Dermis blood vessel endothelial cell (primary cell): Measurements from ENCODE around the gene MARK2. TPM values are rescaled to one million over a fixed set of nuclear protein-coding genes. Genes with fewer than 3 reads are reported as not detected.
"Not testable (repeated sequence)": the region's sequence is repeated elsewhere in the genome, so short reads cannot be mapped to it uniquely, and the experiment has no call there.

ENCODE experiments used
- DNase-seq: peaks from one replicate; pipeline ENCODE4 v3.0.0; 2010
- total RNA-seq: library from RNA; depleted of rRNA; stranded (reverse); fragments of >200 nt; gene quantifications from 2 replicates; pipeline ENCODE4 v1.2.3, GENCODE V29; 2014

MARK2 gene
- total RNA-seq, 1 donor from 2014 or later, result 12.1 TPM

DNA sequence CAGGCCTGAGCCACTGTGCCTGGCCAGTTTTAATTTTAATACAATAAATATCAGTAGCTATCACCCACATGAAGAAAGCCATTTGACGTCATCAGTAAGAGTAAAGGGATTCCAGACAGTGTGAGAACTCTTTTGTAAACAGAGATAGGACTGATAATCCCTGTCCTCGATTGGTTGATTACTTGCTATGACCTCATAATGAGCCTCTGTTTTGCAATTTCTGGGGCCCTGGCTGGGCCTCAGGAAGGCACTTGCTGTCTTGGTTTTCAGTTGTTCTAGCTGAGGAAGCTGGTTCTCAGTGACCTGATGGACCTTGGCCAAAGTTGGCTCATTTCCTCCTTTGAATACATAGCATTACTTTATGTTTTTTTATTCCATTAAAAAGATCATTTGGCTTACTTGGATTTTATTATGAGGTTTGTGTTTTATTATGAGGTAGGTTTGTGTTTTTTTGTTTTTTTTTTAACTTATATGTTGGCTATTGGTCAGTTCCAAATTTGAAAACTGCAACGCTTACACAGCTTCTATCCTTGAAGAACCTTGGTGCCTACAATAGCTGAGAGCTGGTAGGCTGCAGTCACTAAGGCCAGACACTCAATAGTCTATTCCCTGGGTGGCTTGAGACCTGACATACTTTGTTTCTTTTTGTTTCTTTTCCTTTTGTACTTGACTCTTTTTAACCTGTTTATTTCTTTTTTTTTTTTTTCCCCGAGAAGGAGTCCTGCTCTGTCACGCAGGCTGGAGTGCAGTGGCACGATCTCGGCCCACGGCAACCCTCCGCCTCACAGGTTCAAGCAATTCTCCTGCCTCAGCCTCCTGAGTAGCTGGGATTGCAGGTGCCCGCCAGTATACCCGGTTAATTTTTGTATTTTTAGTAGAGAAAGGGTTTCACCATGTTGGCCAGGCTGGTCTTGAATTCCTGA, 20.0 kb downstream of the MARK2 start:
- peak; percentile 79 for DNase-seq

DNA sequence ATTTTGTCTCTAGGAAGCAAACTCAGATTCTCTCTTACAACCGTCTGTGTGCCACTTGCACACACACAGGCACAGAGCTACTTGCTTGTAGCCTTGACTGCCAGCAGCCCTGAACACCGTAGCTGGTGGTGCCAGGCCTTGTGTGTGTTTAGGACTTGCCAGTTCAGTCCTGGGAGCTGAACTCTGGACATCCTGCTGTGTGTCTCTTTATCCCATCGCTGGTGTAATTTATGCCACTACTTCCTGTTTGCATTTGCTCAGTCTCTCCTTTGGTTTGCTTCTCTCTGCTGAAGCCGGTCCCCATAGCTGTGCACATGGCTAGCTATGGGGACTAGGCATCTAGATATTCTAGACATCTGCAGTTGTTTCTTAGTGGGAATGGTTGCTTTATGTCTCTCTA, 24.0 kb downstream of the MARK2 start:
- peak; percentile 25 for DNase-seq

DNA sequence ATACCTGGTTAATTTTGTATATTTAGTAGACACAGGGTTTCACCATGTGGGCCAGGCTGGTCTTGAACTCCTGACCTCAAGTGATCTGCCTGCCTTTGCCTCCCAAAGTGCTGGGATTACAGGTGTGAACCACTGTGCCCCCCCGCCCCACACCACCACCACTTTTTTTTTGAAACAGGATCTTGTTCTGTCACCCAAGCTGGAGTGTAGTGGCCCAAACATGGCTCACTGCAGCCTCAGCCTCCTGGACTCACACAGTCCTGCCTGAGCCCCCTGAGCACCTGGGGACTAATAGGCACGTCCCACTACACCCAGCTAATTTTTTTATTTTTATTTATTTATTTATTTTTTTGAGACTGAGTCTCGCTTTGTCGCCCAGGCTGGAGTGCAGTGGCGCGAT, 24.7 kb downstream of the MARK2 start:
- DNase-seq, result not testable (repeated sequence)

DNA sequence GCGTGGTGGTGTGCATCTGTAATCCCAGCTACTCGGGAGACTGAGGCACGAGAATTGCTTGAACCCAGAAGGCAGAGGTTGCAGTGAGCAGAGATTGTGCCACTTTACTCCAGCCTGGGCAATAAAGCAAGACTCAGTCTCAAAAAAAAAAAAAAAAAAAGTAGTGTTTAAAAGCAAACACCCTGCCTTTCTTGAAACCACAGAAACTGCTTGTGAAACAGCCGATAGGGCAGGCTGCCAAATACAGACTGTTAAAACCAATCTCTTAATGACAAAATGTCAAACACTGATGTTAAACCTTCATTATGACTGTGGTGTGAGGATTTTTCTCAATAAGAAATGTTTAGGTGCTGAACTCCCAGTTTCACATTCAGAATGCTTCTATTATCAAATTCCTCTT, 27.3 kb downstream of the MARK2 start:
- DNase-seq, result no peak

DNA sequence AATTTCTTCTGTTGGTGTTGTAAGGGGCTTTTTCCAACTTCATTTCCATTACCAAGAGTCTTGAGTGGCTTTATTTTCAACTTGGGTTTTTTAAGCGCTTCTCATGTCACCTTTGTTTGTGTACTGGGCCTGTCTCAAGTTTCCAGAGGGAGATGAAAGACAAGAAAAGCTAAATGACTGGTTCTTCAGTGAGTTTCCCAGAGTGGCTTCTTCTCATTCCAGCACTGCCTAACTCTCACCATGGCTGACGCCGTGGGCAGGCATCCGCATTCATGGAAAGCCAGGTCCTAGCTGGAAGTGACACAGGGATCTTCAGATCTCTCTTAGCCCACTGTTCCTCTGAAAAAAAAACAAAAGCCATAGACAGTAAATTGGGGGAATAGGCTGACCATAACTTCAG, 28.6 kb downstream of the MARK2 start:
- DNase-seq, result no peak

DNA sequence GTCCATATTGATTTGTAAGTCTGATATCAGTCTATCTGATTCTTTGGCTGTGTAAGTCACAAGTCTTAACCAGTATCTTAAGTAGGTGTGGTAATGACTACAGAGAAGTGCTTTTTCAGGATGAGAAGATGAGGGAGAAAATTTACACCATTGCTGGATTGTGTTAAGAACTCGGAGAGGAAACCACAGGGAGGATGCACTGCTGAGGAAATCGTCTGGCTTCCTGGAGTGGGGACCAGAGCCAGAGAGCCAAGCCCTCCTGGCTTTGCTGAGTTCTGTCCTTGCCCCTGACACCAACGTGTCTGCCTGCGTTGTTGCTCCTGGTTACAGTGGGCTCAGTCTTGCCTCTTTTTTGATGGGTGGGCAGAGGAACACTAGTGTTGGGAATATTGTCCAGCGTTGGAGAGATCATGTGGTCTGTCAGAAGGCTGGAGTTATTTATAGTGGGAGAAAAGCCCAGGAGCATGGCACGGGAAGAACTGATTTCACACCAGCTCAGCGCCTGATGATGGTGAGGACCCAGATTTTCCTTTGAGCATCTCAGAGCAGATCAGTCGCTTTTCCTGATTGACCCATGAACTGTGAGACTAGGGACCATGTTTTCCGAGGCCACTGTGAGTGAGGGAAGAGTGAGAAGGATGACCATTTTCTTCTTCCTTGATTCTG, 29.6 kb downstream of the MARK2 start:
- DNase-seq, result peak; percentile 36

DNA sequence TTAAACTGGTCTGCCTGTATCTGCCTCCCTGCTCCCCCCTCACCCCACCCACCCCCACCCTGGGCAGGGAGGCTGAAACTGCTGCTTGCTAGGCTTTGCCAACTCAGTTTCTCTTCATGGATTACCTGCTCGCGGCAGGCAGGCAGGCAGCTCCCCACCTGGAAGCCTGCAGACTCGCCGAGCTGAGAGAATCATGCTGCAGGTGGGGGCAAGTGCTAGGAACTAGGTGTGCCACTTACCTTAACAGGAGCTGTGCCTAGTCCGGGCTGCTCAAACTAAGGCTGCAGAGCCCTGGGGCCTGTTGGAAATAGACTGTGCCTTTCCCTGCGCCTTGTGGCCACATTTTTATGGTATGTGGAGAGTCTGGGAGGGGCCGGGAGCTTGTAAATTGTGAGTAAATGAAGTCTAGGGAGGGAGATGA, 30.3 kb downstream of the MARK2 start:
- DNase-seq, result no peak

DNA sequence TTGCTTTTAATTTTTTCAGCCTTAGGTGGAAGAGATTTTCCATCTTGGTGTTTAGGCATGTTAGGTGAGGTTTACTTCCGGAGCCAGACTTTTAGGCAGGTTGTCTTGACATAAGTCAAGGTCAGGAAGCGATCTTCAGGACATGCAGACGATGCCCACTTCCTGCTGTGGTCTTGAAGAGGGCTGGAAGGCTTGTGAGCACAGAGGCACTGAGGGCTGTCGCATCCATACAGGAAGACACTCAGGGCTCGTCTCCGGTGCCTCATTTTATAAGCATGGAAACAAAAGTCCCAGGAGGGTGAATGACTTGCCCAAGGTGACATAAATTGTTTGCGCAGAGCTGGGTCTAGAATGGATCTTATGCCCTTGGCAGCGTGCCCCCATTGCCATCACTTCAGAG, 30.8 kb downstream of the MARK2 start:
- DNase-seq, result no peak

DNA sequence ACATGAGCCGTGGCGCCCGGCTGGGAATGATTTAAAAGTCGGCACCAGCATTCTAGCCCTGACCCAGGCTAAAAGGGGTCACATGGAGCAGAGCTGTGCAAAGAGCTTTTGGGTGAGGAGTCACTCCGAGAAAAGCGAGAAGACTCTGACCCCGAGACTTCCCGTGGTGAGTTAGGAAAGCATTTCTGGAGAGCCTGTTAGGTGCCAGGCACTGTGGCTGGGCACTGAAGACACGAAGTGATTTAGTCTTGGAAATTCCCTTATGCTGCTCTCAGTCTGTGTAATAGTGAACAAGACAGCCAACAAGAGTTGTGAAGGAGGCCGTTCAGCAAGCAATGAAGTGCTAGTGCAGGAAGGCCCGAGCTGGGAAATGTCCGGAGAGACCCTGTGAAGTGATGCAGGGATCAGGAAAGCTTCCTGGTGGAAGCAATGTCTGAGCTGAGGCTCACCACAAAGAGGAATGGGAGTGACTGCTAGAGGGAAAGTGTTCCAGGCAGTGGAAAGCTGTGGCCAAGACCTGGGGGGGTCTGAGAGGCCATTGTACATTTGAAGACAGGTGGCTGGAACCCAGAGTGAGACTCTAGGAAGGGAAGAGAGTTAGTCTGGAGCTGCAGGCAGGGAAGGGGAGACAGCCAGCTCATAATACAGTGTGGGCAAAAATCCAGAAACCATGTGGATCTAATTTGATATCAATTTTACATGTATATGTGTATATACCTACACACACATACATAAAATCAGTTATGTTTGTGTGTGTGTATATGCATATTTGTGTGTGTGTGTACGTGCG, 31.6 kb downstream of the MARK2 start:
- no peak for DNase-seq

DNA sequence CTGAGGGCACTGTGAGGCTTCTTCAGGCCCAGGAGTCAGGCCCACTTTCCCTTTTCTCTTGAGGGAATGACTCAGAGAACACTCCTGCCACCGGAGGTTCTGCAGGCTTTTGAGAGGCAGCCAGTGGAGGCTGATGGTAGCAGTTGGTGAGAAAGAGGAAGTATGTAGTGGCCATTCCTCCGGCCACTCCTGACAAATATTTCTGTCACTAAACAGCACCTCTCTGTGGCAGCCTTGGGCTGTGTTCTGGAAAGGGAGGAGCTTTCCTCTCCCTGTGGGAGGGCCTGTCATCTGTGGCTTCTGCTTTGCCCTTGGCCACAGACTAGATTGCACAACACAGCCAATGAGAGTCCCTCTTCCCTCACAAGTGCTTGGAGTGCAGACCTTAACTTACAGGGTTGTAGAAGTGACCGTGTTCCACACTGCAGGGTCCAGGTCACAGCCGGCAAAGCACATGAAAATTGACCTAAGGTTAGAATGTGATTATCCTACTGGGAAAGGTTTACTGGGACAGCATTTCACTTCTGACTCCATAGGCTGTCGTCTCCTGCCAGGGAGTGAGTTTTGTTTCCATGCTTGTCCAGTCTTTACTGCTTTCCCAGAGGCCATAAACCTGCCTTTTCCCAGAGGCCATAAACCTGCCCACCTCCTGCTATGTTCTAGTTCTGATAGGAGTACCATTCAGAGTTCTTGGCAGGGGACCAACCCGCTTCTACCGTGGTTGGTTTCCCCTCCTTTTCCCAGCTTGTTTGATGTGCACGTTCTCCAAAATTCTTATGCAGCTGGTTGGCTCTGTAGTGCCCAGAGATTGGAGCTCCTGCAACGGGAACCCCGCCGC, 33.3 kb downstream of the MARK2 start:
- DNase-seq, result peak; percentile 89

DNA sequence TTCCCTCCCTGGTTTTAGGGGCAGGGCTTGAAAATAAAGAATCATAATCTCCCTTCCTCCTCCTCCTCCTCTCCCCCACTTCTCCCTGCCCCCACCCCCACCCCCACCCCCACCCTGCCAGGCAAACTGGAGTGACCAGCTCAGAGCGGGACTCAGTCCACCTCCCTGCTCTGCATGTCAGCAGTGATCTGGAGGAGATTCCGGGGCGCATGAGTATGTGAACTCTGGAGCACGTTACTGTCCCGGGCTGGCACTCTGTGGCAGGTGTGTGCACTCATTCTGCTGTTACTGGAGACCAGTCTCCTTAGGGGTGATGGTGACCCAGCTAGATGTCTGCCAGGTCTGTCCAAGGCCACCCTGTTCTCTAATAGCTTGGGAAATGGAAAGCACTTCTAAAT, 33.9 kb downstream of the MARK2 start:
- no peak for DNase-seq

DNA sequence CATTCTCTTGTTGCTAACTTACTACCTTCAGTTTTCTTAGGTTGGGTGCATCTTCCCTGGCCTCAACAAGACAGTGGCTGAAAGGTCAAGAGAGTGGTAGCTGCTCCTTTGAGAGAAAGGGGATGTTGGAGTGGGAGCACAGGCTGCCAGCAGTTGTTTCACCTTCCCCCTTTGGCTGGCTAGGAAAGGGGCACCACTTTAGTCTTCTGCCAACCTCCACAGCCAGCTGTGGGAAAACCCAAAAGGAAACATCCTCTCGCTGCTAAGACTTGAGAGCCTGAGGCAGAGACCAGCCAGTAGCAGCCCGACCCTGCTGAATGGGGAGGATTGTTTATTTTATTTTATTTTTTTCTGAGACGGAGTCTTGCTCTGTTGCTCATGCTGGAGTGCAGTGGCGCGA, 34.4 kb downstream of the MARK2 start:
- no peak for DNase-seq

DNA sequence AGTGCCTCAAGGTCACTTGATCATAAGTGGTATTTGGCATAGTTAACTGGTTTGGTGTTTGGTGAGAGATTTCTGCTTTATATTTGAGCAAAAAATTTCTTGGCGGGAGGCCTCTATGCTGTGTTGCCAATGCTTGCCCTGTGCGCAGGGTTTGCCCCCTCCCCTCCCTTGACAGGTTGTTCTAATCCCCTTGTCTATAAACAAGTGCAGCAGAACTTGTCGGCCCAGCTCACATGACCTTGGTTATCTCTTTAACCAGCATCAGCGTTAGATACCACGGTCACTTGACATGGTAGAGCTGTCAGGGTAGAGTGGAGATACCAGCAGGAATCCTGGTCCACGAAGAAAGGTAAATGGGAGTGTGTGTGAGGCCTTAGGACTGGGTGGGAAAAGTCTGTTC, 35.6 kb downstream of the MARK2 start:
- no peak for DNase-seq

DNA sequence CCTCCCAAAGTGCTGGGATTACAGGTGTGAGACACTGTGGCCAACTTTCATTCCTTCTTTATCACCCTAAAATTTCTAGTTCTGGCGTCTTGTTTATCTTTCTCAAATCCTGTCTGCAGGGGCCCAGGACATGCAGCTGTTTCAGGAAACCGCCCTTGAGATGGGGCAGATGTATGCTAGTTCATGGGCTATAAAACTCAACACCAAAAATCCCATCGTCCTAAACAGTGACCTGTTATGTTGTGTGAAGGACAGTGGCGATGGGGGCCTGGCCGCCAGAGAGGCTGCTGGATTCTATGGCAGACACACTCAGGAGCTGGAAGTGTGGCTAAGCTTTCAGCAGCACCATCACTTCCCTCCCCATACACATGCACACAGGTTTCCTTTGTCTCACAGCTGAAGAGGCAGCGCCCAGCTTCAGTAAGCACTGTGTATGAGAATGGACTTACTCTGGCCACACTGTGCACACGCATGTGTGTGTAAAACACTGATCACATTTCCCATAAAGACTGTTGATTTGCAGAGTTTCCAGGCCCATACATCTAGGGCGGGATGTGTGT, 36.7 kb downstream of the MARK2 start:
- DNase-seq, result no peak

DNA sequence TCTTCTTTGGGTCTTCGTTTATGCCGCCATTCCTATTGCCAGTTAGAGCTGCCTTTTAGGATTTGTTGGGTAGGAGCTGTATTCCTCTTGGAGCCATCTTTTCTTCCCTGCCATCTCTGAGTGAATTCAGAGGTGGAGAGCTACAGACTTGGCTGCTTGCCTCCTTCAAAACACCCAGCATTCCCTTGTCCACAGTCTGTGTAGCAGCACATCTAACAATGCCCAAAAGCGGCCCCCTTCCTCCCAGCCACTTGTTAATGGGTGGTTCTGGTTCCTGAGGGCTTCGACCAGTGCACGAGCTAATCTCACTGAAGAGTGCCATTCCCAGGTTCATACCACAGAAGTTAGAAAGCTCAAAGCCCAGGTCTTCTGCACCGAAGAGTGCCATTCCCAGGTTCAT, 37.7 kb downstream of the MARK2 start:
- DNase-seq, result no peak

DNA sequence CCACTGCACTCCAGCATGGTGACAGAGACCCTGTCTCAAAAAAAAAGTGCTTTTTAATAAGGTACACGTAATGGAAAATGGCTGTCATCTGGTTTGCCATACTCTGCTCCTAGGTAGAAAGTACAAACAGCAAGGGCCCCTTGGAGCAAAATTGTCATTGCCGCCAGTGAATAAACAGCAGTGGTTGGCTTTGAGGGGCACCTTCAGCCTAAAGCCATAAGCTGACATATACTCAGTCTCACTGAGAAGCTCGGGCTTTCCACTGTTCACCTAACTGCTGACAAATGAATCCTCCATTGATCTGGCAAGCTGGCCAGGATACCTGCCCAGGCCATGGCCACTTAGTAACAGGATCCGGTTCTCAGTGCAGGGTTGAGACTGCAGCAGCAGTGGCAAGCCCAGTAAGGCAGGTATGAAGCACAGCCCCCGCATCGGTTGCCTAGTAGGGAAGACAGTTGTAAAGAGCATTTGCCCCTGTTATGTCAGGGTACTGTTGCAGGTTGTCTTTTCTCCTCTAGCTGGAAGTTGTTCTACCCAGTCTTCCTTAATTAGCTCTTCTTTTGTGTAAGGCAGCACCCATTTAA, 38.8 kb downstream of the MARK2 start:
- no peak for DNase-seq

DNA sequence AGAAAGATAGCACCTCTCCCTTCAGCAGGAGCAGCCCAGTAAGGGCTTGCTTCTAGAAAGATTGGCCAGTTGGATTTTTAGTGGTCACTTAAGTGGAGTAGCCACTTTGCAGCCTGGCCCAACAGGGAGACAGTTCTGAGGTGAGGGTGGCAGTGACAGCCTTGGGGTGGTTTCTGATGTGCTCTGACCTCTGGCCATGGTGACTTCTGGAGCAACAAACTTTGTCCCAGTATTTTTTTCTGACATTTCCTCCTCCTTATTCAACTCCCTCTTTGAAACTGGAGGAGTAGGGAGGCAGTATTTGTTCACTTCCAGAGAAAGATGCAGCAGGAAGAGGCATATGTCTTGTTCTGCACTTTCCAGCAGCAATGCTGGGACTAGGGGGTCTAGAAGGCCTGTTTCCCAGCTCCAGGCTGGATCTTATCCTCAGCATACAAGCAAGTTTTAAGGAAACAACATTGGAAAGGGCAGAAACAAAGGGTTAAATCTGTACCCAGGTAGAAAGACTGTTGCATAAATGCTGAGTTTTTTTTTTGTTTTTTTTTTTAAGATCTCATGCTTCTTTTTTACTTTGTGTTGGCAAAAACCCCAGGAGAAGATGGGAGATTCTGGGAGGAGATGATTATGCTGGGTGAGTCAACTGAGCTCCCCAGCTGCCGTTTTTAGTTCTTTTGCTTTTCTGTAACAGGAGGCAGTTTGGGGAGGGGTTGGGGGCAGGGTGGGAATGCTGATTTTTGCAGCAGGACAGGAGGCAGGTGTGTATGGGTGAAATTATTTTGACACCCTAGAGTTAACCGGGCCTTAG, 40.9 kb downstream of the MARK2 start:
- DNase-seq, result no peak

DNA sequence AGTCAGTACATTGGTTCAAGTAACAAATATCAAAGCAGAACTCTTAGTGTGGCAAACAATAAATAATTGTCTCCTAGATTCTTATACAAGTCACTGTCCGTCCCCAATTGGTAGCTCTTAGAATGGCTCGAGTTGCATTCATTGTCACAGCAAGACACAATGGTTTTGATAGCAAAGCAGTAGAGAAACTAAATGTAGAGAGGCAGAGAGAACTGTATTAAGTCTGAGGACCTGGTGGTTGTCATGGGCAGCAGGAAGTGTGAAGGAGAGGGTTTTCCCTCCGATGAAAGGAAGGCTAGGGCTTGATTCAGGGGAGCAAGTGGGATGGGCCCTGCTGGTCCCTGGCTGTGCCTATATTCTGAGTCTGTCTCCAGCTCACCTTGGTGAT, 41.5 kb downstream of the MARK2 start:
- no peak for DNase-seq

DNA sequence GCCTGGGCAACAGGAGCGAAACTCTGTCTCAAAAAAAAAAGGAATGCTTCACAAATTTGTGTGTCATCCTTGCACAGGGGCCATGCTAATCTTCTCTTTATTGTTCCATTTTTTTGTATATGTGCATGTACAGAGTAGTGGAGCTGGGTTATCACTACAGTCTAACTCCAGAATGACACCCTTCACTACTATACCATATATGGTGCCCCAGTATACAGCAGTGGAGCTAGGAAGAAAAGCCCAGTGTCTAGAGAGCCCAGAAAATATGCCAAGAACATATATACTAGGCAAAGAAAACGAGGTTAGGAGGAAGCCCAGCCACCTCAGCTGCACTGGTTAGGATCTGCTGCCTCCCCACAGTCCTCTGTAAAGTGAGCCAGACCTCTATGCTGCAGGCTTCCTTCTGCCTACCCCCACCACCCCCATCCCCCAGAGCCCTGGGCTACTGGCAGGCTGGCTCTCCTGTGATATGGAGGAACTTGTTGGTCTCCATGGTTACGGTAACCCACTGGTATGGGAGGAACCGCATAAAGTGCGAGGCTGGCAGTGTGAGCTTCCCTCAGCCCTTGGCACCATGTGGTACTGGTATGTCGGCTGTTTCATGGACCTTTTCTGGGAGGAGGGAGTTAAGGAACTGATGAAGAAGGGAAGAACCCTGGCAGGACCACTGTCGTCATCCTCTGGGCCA, 43.8 kb downstream of the MARK2 start:
- DNase-seq, result no peak

DNA sequence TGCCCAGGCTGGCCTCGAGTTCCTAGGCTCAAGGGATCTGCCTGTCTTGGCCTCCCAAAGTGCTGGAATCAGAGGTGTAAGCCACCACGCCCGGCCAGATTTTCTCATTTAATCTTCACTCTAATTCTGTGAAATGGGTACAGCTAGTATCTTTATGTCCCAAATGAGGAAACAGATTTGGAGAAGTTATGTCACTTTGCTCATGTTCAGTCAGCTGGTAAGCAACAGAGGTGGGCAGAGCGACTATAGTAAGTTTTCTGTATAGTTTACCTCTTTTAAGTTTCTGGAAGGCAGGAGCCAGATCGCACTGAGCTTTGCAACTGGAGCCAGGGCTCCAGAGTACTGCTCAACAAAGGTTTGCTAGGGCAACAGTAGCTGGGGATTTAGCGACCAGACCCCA, 44.9 kb downstream of the MARK2 start:
- no peak for DNase-seq
